Measurements from ENCODE around the gene NAPSA.
"Not testable (repeated sequence)": the region's sequence is repeated elsewhere in the genome, so short reads cannot be mapped to it uniquely, and the experiment has no call there.

GRCh38 chr19:50390295-50390694 lies 24.9 kb upstream of the NAPSA start:
- not testable (repeated sequence) for TF ChIP-seq FOXA1, SP1, ZNF384 (IDR thresholded peaks at IDR 0.05)

All from HEK293T (cell line).